ENCODE results near the gene WNT2B.

The WNT2B gene

GRCh38 chr1:112546076-112546475, 37.3 kb downstream of the WNT2B start:
- Histone ChIP-seq H3K4me1 (ENCODE audit: control insufficient read depth, insufficient read depth, low read length) (0 out of 2 replicates have a peak, but pooled peaks cover 3% of the 10 kb centered on the region), H3K9me3 (ENCODE audit: control insufficient read depth, insufficient read depth, low read depth, low read length) (no peaks in the 10 kb centered on the region), H3K27ac (ENCODE audit: extremely low read depth, low read depth, low read length) (no peak overlapping the region), H3K36me3 (ENCODE audit: control insufficient read depth in 2 of 2, insufficient read depth in 1 of 2, low read length in 2 of 2) (peaks cover 2 to 7% of the 10 kb centered on the region in 2 experiments; a peak in 2 of 3 replicates), H3K4me3 (ENCODE audit: low read depth, low read length) (no peak overlapping the region)
- TF ChIP-seq ATF2 (tag by site-specific recombination; IDR thresholded peaks at IDR 0.05; ENCODE audit: low read depth) (no peak), SCRT1 (tag by site-specific recombination; IDR thresholded peaks at IDR 0.05; ENCODE audit: borderline replicate concordance) (0 out of 2 replicates have a peak, but pooled peaks have one; percentile 30), ZNF341 (tag by site-specific recombination; IDR thresholded peaks at IDR 0.05; ENCODE audit: low read depth) (no peak), SCRT2 (tag by site-specific recombination; IDR thresholded peaks at IDR 0.05) (peak; percentile 79), ZNF274 (IDR thresholded peaks at IDR 0.05; ENCODE audit: low read length) (no peak), ZNF274 (tag by site-specific recombination; IDR thresholded peaks at IDR 0.05; ENCODE audit: borderline replicate concordance) (no peak), ZNF423 (tag by site-specific recombination; IDR thresholded peaks at IDR 0.05) (no peak), ZNF830 (tag by site-specific recombination; IDR thresholded peaks at IDR 0.05; ENCODE audit: low read depth) (no peak), SP7 (tag by site-specific recombination; IDR thresholded peaks at IDR 0.05) (no peak)
- ChIA-PET POLR2A (interaction anchor here (0.7 kb wide), 1 partner anchor 725 kb away, joined by 3 read pairs; no protein-coding TSS in a partner anchor), CTCF (no interaction called here)

- Histone ChIP-seq H3K36me3 (ENCODE audit: control insufficient read depth in 2 of 2, insufficient read depth in 1 of 2, low read length in 2 of 2) (no peaks in the 10 kb centered on the region; a peak in 1 of 3 replicates), H3K4me3 (ENCODE audit: low read depth, low read length) (no peak overlapping the region), H3K9me3 (ENCODE audit: control insufficient read depth, insufficient read depth, low read depth, low read length) (no peaks in the 10 kb centered on the region), H3K4me1 (ENCODE audit: control insufficient read depth, insufficient read depth, low read length) (0 out of 2 replicates have a peak, but pooled peaks cover 3% of the 10 kb centered on the region), H3K27ac (ENCODE audit: extremely low read depth, low read depth, low read length) (peak overlapping the region; percentile 27; the same call in 1 of the 2 replicates)
- ChIA-PET POLR2A (no interaction called here), CTCF (no interaction called here)
- TF ChIP-seq HIC1 (tag by site-specific recombination; IDR thresholded peaks at IDR 0.05) (no peak), YY1 (tag by site-specific recombination; IDR thresholded peaks at IDR 0.05) (no peak), ZNF692 (tag by site-specific recombination; IDR thresholded peaks at IDR 0.05) (no peak), ZNF354C (tag by site-specific recombination; IDR thresholded peaks at IDR 0.05; ENCODE audit: borderline replicate concordance, low read depth) (no peak), ZNF398 (tag by site-specific recombination; IDR thresholded peaks at IDR 0.05) (no peak), ZNF16 (tag by site-specific recombination; IDR thresholded peaks at IDR 0.05; ENCODE audit: low read depth) (no peak), GLIS1 (tag by site-specific recombination; IDR thresholded peaks at IDR 0.05) (no peak), ZSCAN30 (tag by site-specific recombination; IDR thresholded peaks at IDR 0.05) (0 out of 2 replicates have a peak, but pooled peaks have one; percentile 26), SP3 (tag by site-specific recombination; IDR thresholded peaks at IDR 0.05) (no peak), ZFHX2 (tag by site-specific recombination; conservative IDR thresholded peaks at IDR 0.05) (no peak), ZBTB6 (tag by site-specific recombination; IDR thresholded peaks at IDR 0.05) (no peak), ZNF302 (tag by site-specific recombination; IDR thresholded peaks at IDR 0.05; ENCODE audit: low read depth) (no peak), ZNF274 (IDR thresholded peaks at IDR 0.05; ENCODE audit: low read length) (no peak), ZNF274 (tag by site-specific recombination; IDR thresholded peaks at IDR 0.05; ENCODE audit: borderline replicate concordance) (no peak), ZNF777 (tag by site-specific recombination; IDR thresholded peaks at IDR 0.05; ENCODE audit: borderline replicate concordance) (no peak), ZNF549 (tag by site-specific recombination; IDR thresholded peaks at IDR 0.05) (no peak), ZXDB (tag by site-specific recombination; IDR thresholded peaks at IDR 0.05) (0 out of 2 replicates have a peak, but pooled peaks have one; percentile 28), SCRT2 (tag by site-specific recombination; IDR thresholded peaks at IDR 0.05) (no peak), ZNF10 (tag by site-specific recombination; IDR thresholded peaks at IDR 0.05) (no peak), ZNF561 (tag by site-specific recombination; IDR thresholded peaks at IDR 0.05; ENCODE audit: borderline replicate concordance) (no peak), ZNF843 (tag by site-specific recombination; IDR thresholded peaks at IDR 0.05) (peak; percentile 80), ZNF423 (tag by site-specific recombination; IDR thresholded peaks at IDR 0.05) (peak; percentile 3; the same call in 1 of the 2 replicates)
These were observed 39.8 kb downstream of the WNT2B start for GRCh38 chr1:112548547-112548946.
